HG03108 (cell line): Measurements from ENCODE around the gene CREB1.

Experiments used
- ATAC-seq: cut with Tn5 transposase; IDR thresholded peaks from one replicate; pipeline ENCODE4 v1.9.1; 2021; ENCODE audit warnings: moderate library complexity; ENCODE audit not compliant: unreplicated experiment

The CREB1 gene

GRCh38 chr2:207503234-207503633, 26.5 kb upstream of the CREB1 start:
- ATAC-seq: peak; percentile 58

GRCh38 chr2:207504513-207505170, 25.1 kb upstream of the CREB1 start:
- ATAC-seq: no peak

- ATAC-seq: no peak
These were observed 24.6 kb upstream of the CREB1 start for GRCh38 chr2:207505171-207505570.

GRCh38 chr2:207505728-207506127, 24.0 kb upstream of the CREB1 start:
- ATAC-seq: no peak

GRCh38 chr2:207506426-207506825, 23.3 kb upstream of the CREB1 start:
- ATAC-seq: no peak

GRCh38 chr2:207510148-207510547, 19.6 kb upstream of the CREB1 start:
- ATAC-seq: no peak

GRCh38 chr2:207511851-207512250, 17.9 kb upstream of the CREB1 start:
- ATAC-seq: no peak

GRCh38 chr2:207512356-207512755, 17.4 kb upstream of the CREB1 start:
- ATAC-seq: no peak

GRCh38 chr2:207513551-207514257, 16.1 kb upstream of the CREB1 start:
- ATAC-seq: no peak

GRCh38 chr2:207514451-207514850, 15.3 kb upstream of the CREB1 start:
- no peak for ATAC-seq

- no peak for ATAC-seq
These were observed 14.1 kb upstream of the CREB1 start for GRCh38 chr2:207515671-207516070.

GRCh38 chr2:207516206-207516605, 13.6 kb upstream of the CREB1 start:
- no peak for ATAC-seq

GRCh38 chr2:207523005-207523404, 6.8 kb upstream of the CREB1 start:
- ATAC-seq: no peak

GRCh38 chr2:207525296-207525695, 4.5 kb upstream of the CREB1 start:
- ATAC-seq: no peak

- ATAC-seq: peak; percentile 8
These were observed 807 bp upstream of the CREB1 start for GRCh38 chr2:207528980-207529329.

- ATAC-seq: no peak
These were observed 634 bp downstream of the CREB1 start for GRCh38 chr2:207530160-207531031.

GRCh38 chr2:207531032-207531952, 1.5 kb downstream of the CREB1 start:
- no peak for ATAC-seq

GRCh38 chr2:207532676-207533075, 2.9 kb downstream of the CREB1 start:
- ATAC-seq: no peak

GRCh38 chr2:207533461-207534008, 3.8 kb downstream of the CREB1 start:
- no peak for ATAC-seq

- ATAC-seq: no peak
These were observed 4.7 kb downstream of the CREB1 start for GRCh38 chr2:207534417-207534816.
